Measurements from ENCODE around the gene BMP10.

Gene BMP10

DNA sequence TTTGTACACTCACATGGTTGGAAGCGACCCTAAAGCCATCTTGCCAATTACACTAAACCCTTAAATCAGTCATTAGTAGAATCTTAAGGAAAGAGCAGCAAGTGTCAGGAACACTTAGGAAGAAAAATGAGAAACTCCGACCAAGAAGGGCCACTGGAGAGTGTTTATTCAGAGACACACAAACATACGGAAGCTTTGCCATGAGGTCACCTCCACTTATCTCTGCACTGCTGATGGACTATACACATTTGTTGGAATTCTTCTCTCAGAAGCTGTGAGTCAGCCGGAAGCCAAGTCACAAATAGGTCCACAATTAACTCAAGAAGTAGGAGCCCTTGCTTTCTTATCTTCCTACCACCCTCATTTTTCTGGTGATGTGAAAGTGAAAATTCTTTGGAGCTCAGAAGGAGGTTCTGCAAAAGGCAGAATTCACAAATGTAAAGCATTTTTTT, 21.6 kb downstream of the BMP10 start:
- no peak for DNase-seq

DNA sequence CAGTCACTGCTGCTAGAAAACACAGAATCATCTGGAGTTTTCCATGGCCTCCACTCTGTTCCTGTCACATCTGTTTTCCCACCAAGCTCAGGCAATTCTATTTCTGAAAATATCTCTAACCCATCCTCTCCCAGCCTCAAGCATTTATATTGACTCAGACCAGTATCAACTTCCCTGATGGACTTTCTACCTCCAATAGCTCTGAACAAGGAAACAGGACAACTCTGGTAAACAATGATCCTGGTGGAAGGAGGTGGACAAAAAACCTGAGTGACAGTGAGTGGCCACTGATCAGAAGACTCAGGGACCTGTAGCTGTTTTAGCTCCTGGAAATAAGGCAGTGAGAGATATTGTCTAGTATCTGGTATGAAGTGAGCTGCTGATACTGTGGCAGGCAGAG, 23.4 kb downstream of the BMP10 start:
- DNase-seq = no peak

DNA sequence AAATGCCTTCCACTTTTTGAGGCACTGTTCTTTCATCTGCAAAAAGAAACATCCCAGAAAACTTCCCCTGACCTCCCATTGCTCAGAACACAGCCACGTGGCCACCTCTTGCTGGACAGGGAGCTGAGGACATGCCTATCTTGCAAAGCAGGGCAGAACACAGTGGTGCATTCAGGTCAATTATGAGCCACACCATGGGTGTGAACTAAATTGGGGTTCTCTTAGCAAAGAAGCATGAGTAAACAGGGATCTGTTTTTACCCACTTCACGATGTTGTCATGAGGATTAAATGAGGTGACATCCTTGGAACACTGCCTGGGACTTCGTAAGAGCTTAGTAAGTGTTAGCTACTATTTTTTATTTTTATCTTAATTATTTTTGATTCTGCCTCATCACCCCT, 25.1 kb downstream of the BMP10 start:
- DNase-seq = no peak

DNA sequence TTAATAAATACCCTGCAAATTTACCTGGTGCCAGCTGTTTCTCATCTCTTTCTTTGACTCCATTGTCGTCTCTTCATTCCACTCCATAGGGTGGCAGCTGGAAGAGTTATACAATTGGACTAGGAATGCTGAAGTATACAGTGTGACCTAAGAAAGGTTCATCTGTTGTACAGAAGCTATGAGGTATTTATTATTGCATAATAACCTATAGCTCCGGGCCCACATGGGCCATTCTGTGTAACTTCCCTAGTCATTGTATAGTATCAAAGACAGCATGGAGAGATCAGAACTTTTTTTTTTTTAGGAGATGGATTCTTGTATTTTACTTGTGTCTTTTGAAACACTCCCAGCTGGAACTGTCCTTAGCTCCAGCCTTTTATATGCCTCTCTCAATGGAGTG, 26.2 kb downstream of the BMP10 start:
- DNase-seq = no peak

DNA sequence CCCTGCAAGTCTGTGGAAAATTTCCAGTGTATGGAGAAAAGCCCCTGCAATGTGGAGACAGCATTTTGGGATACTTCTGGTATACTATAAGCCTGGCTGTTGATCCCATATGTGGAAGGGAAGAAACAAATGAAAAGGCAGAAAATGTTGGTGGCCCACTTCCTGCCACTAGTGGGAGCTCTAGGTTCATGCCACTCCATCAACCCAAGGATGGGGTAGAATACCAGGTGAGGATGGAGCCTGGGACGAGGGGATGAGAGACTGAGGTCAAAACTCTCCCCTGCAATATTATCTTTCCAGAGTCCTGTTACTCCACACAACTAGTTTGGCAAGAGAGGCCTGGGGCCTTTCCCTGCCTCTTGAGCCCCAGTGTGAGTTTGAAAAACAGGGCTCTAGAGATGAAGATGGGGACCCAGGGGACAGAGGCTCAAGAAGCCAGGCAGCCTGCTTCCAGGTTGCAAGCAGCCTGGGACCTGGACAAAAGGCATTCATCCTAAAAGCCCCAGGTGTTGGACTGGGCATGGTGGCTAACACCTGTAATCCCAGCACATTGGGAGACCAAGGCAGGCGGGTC, 31.9 kb downstream of the BMP10 start:
- no peak for DNase-seq

DNA sequence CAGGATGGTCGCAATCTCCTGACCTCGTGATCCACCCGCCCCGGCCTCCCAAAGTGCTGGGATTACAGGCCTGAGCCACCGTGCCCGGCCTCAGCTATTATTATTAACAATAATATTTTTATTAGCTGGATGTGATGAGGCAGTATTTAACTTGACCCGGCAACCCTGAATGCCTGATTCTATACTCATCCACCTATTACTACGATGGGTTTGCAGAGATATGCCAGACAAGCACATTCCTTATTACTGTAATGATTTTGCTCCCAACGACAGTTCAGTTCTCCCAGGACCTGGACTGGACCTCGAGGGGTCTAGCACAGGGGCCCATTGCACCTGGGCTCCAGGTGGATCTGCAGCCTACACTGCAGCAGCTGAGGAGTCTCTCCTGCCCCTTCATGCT, 32.6 kb downstream of the BMP10 start:
- no peak for DNase-seq

DNA sequence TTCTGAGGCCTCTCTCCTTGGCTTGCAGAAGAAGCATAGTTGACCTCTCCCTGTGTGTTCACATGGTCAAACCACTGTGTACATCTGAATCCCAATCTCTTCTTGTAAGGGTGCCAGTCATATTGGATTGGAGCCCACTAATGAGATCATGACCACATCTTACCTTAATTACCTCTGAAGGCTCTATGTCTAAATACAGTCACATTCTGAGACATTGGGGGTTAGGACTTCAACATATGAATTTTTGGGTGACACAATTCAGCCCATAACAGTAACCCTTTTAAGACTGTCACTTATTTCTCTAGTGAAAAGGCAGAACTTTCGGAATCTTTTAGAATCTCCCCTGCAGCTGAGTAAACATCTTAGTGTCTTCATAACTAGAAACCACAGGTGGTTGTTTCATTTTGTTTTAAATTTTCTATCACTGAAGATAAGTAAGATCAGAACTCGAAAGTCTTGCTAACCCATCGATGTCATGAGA, 33.3 kb downstream of the BMP10 start:
- no peak for DNase-seq

DNA sequence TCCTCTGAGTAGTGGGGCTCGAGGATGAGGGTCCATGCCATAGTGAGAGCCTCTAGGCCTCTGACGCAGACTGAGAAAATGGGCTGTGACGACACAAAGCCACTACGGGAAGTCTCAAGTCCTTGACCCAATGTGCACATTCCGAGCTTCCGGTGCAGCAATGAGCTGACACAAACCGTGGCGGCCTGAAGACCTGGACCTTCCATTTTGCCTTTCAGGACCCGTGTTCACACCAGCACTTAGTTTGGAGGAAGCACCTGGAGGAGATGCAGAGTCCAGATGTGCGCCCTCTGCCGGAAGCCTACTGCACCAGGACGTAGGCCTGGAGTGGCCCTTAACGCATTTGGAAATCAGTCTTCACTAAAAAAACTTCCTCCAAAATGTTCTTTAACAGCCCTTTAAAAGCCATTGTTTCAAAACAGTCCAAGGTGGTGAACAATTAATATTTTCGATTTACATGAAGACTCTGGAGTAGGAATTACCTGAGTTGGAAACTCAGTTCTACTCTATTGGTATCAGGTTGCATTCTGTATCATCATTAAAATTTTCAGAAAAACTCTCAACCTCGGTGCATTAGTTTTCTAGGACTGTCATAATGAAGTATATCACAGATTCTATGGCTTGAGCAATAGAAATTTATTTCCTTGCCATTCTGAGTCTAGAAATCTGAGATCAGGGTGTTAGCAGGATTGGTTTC, 33.9 kb downstream of the BMP10 start:
- peak; percentile 54 for DNase-seq

DNA sequence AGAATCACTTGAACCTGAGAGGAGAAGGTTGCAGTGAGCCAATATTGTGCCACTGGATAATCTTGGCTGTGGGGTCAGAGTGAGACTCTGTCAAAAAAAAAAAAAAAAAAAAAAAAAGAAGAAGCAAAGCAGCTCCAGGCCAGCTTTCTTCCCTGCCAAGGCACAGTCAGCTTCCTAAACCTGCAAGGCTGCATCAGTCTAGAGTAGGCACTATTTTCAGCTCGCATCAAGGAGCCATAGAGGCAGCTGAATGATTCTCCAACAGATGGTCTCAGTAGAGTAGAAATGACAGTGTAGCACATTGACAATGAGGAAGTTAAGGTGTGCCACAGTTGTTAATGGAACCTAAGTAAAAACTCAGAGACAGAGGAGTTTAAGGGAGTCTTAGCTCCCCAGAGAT, 35.6 kb downstream of the BMP10 start:
- DNase-seq = no peak

DNA sequence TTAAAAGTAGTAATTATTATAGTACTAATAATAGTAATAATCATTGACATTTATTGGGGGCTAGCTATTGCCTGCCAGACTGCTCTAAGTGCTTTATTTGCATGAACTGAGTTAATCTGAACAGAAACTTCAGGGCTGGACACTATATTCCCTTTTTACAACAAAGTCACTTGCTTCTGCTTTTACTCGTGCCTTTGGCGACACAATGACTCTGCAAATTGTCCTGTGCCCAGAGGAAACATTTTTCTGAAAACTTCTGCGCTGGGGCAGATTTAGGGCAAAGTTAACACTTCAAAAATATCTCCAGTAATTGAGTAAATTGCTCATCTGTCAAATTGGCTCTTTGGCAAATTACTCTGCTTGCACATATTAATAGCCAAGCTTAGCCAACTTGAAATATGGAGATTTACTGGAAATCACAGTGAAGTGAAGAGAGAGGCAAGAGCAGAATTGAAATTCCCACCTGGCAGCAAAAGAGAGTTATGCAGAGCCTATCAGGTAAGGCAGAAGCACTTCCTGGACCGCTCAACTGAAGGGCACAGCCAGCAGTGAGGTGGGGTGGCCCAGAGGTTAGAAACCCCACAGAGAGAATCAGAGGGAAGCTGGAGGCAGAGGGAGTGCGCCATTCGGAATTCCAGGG, 36.3 kb downstream of the BMP10 start:
- no peak for DNase-seq

DNA sequence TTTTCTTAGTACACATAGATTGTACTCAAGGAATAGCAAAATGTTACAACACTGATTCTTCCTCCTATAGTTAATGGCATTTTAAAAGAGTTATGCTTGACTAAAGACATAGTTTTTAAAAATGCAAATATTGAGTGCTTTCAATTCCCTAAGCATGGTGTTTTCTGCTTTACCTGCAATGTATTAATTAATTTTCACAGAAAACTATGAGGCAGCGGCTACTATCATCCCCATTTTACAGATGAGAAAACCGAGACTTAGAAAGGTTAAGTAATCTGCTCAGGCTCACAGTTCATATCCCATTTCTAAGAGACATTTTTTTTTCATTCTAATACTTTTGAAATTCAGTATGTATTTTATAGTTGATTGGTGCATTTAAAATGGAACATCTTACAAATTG, 38.0 kb downstream of the BMP10 start:
- DNase-seq = no peak

DNA sequence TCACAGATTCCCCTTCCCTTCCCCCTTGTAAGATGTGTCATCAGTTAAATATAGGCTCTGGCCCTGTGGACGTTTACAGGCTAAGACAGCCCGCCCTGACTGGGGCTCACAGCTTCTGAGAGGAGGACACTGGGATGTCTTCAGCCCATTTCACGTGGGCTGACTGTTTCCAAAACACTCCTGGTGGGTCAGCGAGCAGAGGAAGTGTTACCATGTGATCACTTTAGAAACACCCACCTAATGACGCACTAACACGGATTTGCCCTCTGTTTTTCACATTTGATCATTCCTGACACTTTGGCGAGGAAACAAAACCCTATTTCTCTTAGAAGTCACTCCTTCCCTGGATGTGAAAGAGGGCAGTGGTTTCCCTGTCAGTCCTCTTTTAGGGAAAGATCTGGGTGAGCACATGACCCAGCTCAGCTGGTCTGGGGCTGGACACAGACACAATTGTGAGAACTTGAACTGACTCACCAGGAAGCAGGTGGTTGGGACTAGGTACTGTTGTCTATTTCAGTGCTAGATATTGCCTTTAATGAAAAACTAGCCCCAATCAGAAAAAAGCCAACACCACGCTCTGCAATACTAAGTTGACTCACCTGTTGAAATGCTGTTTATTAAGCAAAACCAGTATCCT, 38.8 kb downstream of the BMP10 start:
- no peak for DNase-seq

DNA sequence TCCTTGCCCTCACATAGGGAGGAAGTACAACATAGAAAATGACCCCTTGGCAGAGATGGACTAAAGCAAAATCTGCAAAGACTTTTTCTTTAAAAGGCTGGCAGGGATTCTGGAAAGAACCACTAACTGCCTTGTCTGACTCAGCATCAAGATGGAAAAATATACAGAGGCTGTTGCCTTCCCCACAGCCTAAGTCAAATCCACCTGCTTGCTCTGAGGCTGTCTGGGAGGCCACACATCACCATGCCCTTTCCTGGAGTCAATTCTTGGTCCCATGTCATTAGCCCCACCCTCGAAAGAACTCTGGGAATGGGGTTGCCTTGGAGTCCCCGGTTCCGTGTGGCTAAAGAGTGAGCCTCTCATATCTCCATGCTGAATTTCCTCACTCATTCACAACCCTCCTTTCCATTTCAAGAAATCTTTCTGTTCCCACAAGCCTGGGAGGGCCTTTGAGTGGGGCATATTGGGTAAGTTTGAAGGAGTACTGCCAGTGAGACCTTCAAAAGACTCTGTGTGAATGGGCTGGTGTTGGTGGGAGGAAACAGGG, 39.4 kb downstream of the BMP10 start:
- no peak for DNase-seq

DNA sequence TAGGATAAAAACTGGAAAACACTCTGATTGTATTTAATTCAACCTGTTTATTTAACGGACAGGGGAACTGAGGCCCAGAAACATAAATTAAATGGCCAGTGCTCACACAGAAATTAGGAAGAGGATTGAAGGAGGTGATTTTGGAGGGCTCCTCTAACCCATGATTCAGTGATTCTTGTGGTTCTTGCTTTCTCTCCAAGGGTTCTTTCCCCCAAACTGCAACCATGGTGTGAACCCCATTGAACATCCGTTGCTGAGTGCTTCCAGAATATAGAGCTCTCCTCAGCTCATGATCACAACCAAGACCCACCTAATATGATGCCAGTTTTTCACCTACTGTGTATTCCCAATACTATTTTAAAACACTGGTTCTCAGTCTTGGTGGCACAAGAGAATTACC, 41.4 kb downstream of the BMP10 start:
- DNase-seq = no peak

DNA sequence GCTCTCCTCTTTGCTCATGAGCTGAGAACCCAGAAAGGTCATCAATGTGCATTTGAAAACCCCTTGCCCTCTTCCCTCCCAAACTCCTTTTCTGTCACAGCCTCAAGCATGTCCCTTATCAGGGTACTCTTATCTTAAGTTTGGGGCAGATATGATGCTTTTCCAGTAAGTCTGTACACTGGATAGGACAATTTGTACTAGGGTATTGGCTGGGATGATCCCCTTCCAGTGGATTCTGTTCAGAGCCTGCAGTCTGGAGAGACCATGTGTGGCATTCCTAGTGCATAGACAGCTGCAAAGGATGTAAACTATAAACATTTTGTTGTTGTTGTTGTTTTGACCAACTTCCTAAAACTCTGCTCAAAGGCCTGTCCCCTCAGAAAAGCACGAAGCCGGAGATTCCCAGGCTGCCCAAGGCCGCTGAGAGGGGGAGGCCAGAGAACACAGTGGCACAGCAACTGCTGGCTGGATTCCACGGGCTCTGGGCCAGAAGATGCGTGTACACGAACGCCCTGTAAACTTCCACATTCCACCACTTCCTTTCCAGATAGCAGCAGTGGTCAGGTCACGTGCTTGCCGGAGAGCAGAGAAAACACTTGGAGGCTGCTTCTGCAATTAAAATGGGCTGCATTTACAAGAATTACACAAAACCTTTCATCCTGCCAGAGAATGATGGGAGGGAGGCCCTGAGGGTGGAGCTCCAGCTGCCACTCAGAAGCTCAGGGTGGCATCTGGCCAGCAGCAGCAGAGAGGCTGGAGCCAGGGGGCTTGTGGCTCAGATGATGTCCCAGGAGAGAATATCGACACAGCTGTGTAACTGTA, 42.1 kb downstream of the BMP10 start:
- peak; percentile 73 for DNase-seq

DNA sequence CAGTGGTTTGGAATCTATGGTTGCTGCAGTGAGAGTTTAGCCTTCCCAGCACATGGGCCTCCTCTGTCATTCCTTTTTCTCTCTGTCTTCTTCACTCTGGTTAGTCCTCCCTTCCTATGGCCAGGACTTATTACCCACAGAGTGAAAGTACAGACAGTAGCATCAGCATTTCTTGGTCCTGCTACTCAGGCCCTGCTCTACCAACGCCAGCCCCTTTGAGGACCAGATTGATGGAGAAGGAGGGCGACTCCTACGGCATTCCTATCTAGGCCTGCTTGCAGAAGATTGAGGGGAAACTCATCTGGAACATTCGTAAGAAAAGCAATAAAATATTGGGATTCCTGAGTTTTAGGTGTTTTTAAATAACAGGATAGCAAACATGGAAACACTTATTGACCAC, 43.5 kb downstream of the BMP10 start:
- no peak for DNase-seq

DNA sequence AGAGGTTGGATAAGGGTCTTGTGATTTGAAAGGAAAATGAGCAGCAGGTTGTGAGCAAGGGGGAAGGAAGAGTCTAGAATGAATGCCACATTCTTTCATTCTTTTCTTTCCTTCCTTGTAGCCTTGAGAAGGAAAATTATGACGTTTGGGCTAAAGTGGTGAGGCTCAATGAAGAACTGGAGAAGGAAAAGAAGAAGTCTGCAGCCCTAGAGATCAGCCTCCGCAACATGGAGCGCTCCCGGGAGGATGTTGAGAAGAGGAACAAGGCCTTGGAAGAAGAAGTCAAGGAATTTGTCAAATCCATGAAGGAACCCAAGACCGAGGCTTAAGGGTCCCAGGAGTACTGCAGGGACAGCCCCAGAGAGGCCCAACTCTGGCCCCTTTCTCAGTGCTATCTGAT, 45.3 kb downstream of the BMP10 start:
- DNase-seq = no peak

DNA sequence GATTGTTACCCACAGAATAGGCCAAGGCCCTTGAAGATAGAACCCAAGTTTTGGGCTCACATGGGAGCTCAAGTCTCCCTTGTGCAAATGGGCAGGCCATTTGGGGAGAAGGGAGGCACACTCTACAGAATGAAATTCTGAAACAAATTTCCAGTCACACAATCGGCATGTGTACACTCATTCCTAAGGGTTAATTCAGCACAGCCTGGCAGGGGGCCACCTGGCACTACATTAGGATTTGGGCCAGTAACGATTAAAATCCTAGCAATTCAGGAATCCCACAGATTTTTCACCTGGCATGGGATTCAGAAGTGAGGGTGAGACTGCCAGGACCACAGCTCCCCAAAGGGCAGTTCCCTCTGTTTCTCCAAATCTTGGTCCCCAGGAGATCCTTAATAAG, 46.4 kb downstream of the BMP10 start:
- DNase-seq = no peak

DNA sequence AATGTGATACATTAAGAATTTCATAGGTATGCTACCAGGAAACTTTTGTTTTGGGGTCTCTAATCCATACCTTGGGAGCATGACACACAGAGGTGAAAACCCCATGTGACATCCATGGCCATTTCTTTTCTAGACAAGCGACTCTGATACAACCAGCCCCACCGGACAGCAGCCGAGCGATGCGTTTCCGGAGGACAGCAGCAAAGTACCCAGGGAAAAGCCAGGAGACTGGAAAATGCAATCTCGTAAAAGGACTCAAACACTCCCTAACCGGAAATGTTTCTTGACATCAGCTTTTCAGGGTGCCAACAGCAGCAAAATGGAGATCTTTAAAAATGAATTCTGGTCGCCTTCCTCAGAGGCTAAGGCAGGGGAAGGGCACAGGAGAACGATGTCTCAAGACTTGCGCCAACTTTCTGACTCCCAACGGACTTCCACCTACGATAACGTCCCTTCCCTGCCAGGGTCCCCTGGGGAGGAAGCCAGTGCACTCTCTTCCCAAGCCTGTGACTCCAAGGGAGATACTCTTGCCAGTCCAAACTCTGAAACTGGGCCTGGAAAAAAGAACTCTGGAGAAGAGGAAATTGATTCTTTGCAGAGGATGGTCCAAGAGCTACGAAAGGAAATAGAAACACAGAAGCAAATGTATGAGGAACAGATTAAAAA, 48.9 kb downstream of the BMP10 start:
- DNase-seq = no peak

DNA sequence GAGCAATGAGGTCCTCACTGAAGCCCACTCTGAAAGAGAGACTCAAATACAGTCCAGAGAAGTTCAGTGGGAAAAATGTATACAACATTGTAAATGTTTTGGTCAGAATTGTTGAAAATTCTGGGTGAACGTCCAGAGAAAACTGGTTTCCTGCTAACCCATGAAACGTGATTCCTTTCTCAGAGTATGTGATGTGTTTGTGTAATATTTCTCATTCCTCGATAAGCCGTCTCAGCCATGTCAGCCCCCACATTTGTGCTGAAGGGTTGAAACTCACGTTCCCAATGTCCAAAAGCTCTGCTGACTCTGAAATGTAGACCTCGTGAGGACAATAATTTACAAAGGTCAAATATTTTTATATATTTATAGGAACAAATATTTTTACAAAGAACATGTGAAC, 51.6 kb downstream of the BMP10 start:
- no peak for DNase-seq

DNA sequence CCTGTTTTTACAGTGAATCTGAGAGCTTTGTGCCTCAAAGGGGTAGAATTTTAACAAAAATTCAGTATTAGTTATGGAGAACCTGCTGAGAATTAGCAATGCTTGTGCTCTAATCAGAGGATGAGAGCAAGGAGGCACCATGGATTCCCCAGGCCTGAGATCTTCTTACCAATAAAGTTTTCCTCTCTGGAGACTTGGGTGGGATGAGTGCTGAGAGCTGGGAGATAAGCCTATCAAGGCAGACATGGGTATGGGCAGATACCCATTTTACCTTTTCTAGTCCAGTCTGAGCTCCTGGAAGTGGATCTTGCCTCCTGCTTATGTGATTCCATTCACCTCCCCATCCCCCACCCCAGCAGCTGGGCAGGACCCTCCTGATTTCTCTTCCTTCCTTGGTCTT, 53.9 kb downstream of the BMP10 start:
- no peak for DNase-seq

Data from activated effector memory CD4-positive, alpha-beta T cell treated with Interleukin-2 at 50 U/mL for 16 hours (primary cell).